Stomach (tissue), 9 donors: ENCODE data around the gene ARRB1. TPM values are rescaled to one million over a fixed set of nuclear protein-coding genes. Genes with fewer than 3 reads are reported as not detected.
A peak's percentile ranks its signal among the peaks of the same experiment; 100 is the strongest.

Source experiments
- DNase-seq, 2 donors: peaks; one replicate each; pipeline versions ENCODE4 v3.0.0 to v3.0.0-alpha.2; 2013 to 2019
- H3K27ac ChIP-seq, 5 donors: fragments of 200-600 bp in 4 of 5; sonication (generic) in 4 of 5; one replicate each; pipeline ENCODE4 v1.5.1; 2013 to 2019; ENCODE audit warnings: mild to moderate bottlenecking in 1 of 5, moderate library complexity in 1 of 5
- H3K27me3 ChIP-seq, 3 donors: fragments of 200-600 bp; sonication (generic); one replicate each; pipeline ENCODE4 v1.5.1; 2017 to 2019; ENCODE audit warnings: mixed run types in 1 of 3
- H3K36me3 ChIP-seq, 4 donors: fragments of 200-600 bp; sonication (generic); 1 replicate in 3 of 4; 2 replicates in 1 of 4; pipeline ENCODE4 v1.5.1; 2016 to 2019
- H3K4me1 ChIP-seq, 4 donors: fragments of 200-600 bp; sonication (generic); one replicate each; pipeline ENCODE4 v1.5.1; 2016 to 2019
- H3K4me3 ChIP-seq, 4 donors: fragments of 200-600 bp; sonication (generic) in 3 of 4; one replicate each; pipeline ENCODE4 v1.5.1; 2016 to 2019; ENCODE audit warnings: mild to moderate bottlenecking in 1 of 4
- H3K9me3 ChIP-seq, 4 donors: fragments of 200-600 bp; sonication (generic); one replicate each; pipeline ENCODE4 v1.5.1; 2016 to 2019
- CTCF ChIP-seq, 7 experiments: fragments of 450-650 bp in 4 of 7; fragments of 200-600 bp in 3 of 7; sonication (generic) in 3 of 7; IDR thresholded peaks; one replicate each; pipeline ENCODE4 v1.5.1; 2016 to 2019; ENCODE audit warnings: antibody characterized with exemption in 7 of 7, control low read depth in 2 of 7, mild to moderate bottlenecking in 1 of 7
- EP300 ChIP-seq: sonication (generic); formaldehyde crosslinking; IDR thresholded peaks from one replicate; pipeline ENCODE4 v1.6.1; 2017; ENCODE audit warnings: antibody characterized with exemption
- POLR2A ChIP-seq, 4 donors: fragments of 450-650 bp; IDR thresholded peaks; one replicate each; pipeline ENCODE4 v1.6.1; 2016; ENCODE audit warnings: antibody characterized with exemption in 4 of 4, control low read depth in 2 of 4, mild to moderate bottlenecking in 1 of 4, moderate library complexity in 1 of 4
- POLR2AphosphoS5 ChIP-seq, 3 donors: sonication (generic); formaldehyde crosslinking; IDR thresholded peaks; one replicate each; pipeline ENCODE4 v1.6.1; 2016; ENCODE audit warnings: antibody characterized with exemption in 3 of 3
- WGBS, 5 donors: extraction: QIAGEN DNeasy Blood & Tissue Kit in 3 of 5; methylation state at CpG; one replicate each; pipeline versions ENCODE4 v1.1.5 to v1.1.7; 2013 to 2018; 5-methylcytosine and 5-hydroxymethylcytosine counted together
- intact Hi-C: fragments of 100-400 bp; cut with DNase I; formaldehyde crosslinking; loops from one replicate; pipeline ENCODE4 v1.15.1; 2023; ENCODE audit warnings: low total_unique reads
- polyA plus RNA-seq, 3 donors: library from polyadenylated mRNA; stranded (reverse); fragments of 200-250 nt; gene quantifications; one replicate each; pipeline ENCODE4 v1.2.3, GENCODE V29; 2013
- total RNA-seq, 5 donors: library from RNA; depleted of rRNA; stranded (reverse); fragments of >200 nt; gene quantifications; one replicate each; pipeline versions ENCODE4 v1.1.0 to v1.2.3, GENCODE V29; 2014 to 2016
- donor health status: healthy with polysubstance abuse.
- donor health status: Bipolar disorder and iron deficiency.
- donor health status: healthy.

ARRB1 gene
- total and polyA plus RNA-seq, 8 donors = 18.0 to 151 (median 48.4) TPM

GRCh38 chr11:75398906-75399305 is 47.4 kb upstream of the ARRB1 start:
- TF ChIP-seq POLR2A (IDR thresholded peaks at IDR 0.05) (no peak), POLR2AphosphoS5 (IDR thresholded peaks at IDR 0.05) (no peak), CTCF (IDR thresholded peaks at IDR 0.05) (no peak), EP300 (no peak)
- Histone ChIP-seq H3K4me1 (peaks cover 27 to 44% (median 33%) of the 10 kb centered on the region in 4 donors), H3K4me3 (peak overlapping the region in 2 of 4 donors; percentile 61 to 70), H3K9me3 (no peaks in the 10 kb centered on the region), H3K27ac (peak overlapping the region in 2 of 5 donors; percentile 97 to 98), H3K36me3 (peaks cover 32 to 33% (median 33%) of the 10 kb centered on the region in 4 donors), H3K27me3 (no peaks in the 10 kb centered on the region)
- 62 to 76% (median 71%) methylated on average over 8 of the region's 8 CpGs for WGBS, 5 donors
- intact Hi-C loops = no loop called here
- no peak for DNase-seq

GRCh38 chr11:75394085-75394840 is 42.8 kb upstream of the ARRB1 start:
- 58 to 89% (median 79%) methylated on average over 8 of the region's 8 CpGs for WGBS, 5 donors

GRCh38 chr11:75389925-75390324 is 38.5 kb upstream of the ARRB1 start:
- Histone ChIP-seq H3K27ac (no peak overlapping the region), H3K27me3 (no peaks in the 10 kb centered on the region), H3K4me3 (no peak overlapping the region), H3K9me3 (no peaks in the 10 kb centered on the region), H3K36me3 (no peaks in the 10 kb centered on the region), H3K4me1 (peaks cover 5 to 15% (median 13%) of the 10 kb centered on the region in 4 donors)
- TF ChIP-seq CTCF (IDR thresholded peaks at IDR 0.05) (no peak), POLR2AphosphoS5 (IDR thresholded peaks at IDR 0.05) (no peak), EP300 (no peak), POLR2A (IDR thresholded peaks at IDR 0.05) (no peak)
- intact Hi-C loops = loop anchor here (5.0 to 10.0 kb wide), 2 partner anchors 65 to 142 kb away; no protein-coding TSS in a partner anchor
- 82 to 87% (median 85%) methylated on average over 7 of the region's 7 CpGs for WGBS, 5 donors
- DNase-seq = no peak

More at GRCh38 chr11:75394085-75394840, 42.8 kb upstream of the ARRB1 start:
- DNase-seq = no peak
- Histone ChIP-seq H3K27ac (no peak overlapping the region), H3K27me3 (no peaks in the 10 kb centered on the region), H3K36me3 (no peaks in the 10 kb centered on the region), H3K4me1 (peaks cover 0 to 4% (median under 1%) of the 10 kb centered on the region in 4 donors), H3K9me3 (no peaks in the 10 kb centered on the region), H3K4me3 (no peak overlapping the region)
- TF ChIP-seq EP300 (no peak), POLR2AphosphoS5 (IDR thresholded peaks at IDR 0.05) (no peak), CTCF (IDR thresholded peaks at IDR 0.05) (no peak), POLR2A (IDR thresholded peaks at IDR 0.05) (no peak)
- intact Hi-C loops = no loop called here

- WGBS, 5 donors = 54 to 71% (median 61%) methylated on average over 11 of the region's 11 CpGs
- H3K4me1 ChIP-seq = peaks cover 5 to 22% (median 18%) of the 10 kb centered on the region in 4 donors
- no peak for TF ChIP-seq POLR2AphosphoS5 (IDR thresholded peaks at IDR 0.05)
- TF ChIP-seq CTCF (IDR thresholded peaks at IDR 0.05) = no peak
- TF ChIP-seq POLR2A (IDR thresholded peaks at IDR 0.05) = no peak
- no peak for TF ChIP-seq EP300
- no peaks in the 10 kb centered on the region for H3K27me3 ChIP-seq
- no peaks in the 10 kb centered on the region for H3K36me3 ChIP-seq
- peak overlapping the region in 1 of 5 donors; percentile 62 for H3K27ac ChIP-seq
- intact Hi-C loops = loop anchor here (5.0 to 10.0 kb wide), 2 partner anchors 64 to 143 kb away; no protein-coding TSS in a partner anchor
- H3K4me3 ChIP-seq = peak overlapping the region in 1 of 4 donors; percentile 24
- H3K9me3 ChIP-seq = no peaks in the 10 kb centered on the region
- DNase-seq = no peak
These were observed 37.8 kb upstream of the ARRB1 start for GRCh38 chr11:75389276-75389605.
